Left hindlimb (tissue), 1 donor: ENCODE data around the gene ZNF805.
"Not testable (repeated sequence)": the region's sequence is repeated elsewhere in the genome, so short reads cannot be mapped to it uniquely, and the experiment has no call there.

Source experiments
- DNase-seq: peaks from one replicate; pipeline ENCODE4 v3.0.0-alpha.2; 2018

Gene ZNF805

GRCh38 chr19:57240311-57241090 is at the start of gene ZNF805:
ZNF805 (plus strand) TSS chr19:57240632; CDS start chr19:57240892, 260 bp downstream.
- DNase-seq, result peak; percentile 96

- peak; percentile 95 for DNase-seq
These were observed 49.0 kb upstream of the ZNF805 start, which contains the start of gene ZNF264 for GRCh38 chr19:57191141-57192076. ZNF264 (plus strand) TSS chr19:57191500; CDS start chr19:57191914, 414 bp downstream.

GRCh38 chr19:57192077-57192420 is 48.4 kb upstream of the ZNF805 start:
- DNase-seq, result no peak

GRCh38 chr19:57192993-57193392 is 47.4 kb upstream of the ZNF805 start:
- DNase-seq, result no peak

GRCh38 chr19:57197874-57198273 is 42.6 kb upstream of the ZNF805 start:
- DNase-seq, result not testable (repeated sequence)

- DNase-seq, result no peak
These were observed 38.3 kb upstream of the ZNF805 start for GRCh38 chr19:57202160-57202559.

- DNase-seq, result no peak
These were observed 30.1 kb upstream of the ZNF805 start for GRCh38 chr19:57210381-57210780.

- DNase-seq, result no peak
These were observed 28.3 kb upstream of the ZNF805 start for GRCh38 chr19:57212109-57212508.

GRCh38 chr19:57227502-57227901 is 12.9 kb upstream of the ZNF805 start:
- DNase-seq, result no peak

GRCh38 chr19:57231686-57232085 is 8.7 kb upstream of the ZNF805 start:
- no peak for DNase-seq

- no peak for DNase-seq
These were observed 7.2 kb upstream of the ZNF805 start for GRCh38 chr19:57233207-57233606.

GRCh38 chr19:57239982-57240310 is 486 bp upstream of the ZNF805 start:
- no peak for DNase-seq

- DNase-seq, result no peak
These were observed 744 bp downstream of the ZNF805 start for GRCh38 chr19:57241176-57241575.

- DNase-seq, result no peak
These were observed 2.4 kb downstream of the ZNF805 start for GRCh38 chr19:57242821-57243220.

GRCh38 chr19:57244513-57244912 is 4.1 kb downstream of the ZNF805 start:
- DNase-seq, result no peak

GRCh38 chr19:57245066-57245465 is 4.6 kb downstream of the ZNF805 start:
- DNase-seq, result no peak

- DNase-seq, result no peak
These were observed 5.5 kb downstream of the ZNF805 start for GRCh38 chr19:57245959-57246358.

GRCh38 chr19:57248646-57249045 is 8.2 kb downstream of the ZNF805 start:
- no peak for DNase-seq

GRCh38 chr19:57249329-57249728 is 8.9 kb downstream of the ZNF805 start:
- DNase-seq, result no peak

- not testable (repeated sequence) for DNase-seq
These were observed 13.3 kb downstream of the ZNF805 start for GRCh38 chr19:57253767-57254166.

GRCh38 chr19:57262044-57262443 is 21.6 kb downstream of the ZNF805 start:
- DNase-seq, result no peak

- no peak for DNase-seq
These were observed 22.9 kb downstream of the ZNF805 start for GRCh38 chr19:57263244-57263741.

GRCh38 chr19:57267291-57267690 is 26.9 kb downstream of the ZNF805 start:
- no peak for DNase-seq
